ENCODE data around the gene AHCYL1.

Gene AHCYL1

GRCh38 chr1:109954041-109954512 lies 30.5 kb upstream of the AHCYL1 start:
- Histone ChIP-seq H3K4me3 (ENCODE audit: low read depth, low read length) (no peak overlapping the region), H3K27ac (no peak overlapping the region), H3K27me3 (replicated peaks) (no peaks in the 10 kb centered on the region), H3K36me3 (replicated peaks) (no peaks in the 10 kb centered on the region)
- TF ChIP-seq CTCF (IDR thresholded peaks at IDR 0.05; ENCODE audit: low read depth, low read length, missing control alignments) = no peak
- in situ Hi-C loops (cut with HindIII; ENCODE audit: low pct_ligation_motif_present, low sequenced_read_pairs) = no loop called here
- DNase-seq = no peak

GRCh38 chr1:109959632-109959973 lies 25.0 kb upstream of the AHCYL1 start:
- H3K36me3 ChIP-seq (replicated peaks) = no peaks in the 10 kb centered on the region
- DNase-seq = no peak
- in situ Hi-C loops (cut with HindIII; ENCODE audit: low pct_ligation_motif_present, low sequenced_read_pairs) = no loop called here
- H3K27ac ChIP-seq = peak overlapping the region; percentile 46
- H3K27me3 ChIP-seq (replicated peaks) = no peaks in the 10 kb centered on the region
- H3K4me3 ChIP-seq (ENCODE audit: low read depth, low read length) = no peak overlapping the region
- no peak for TF ChIP-seq CTCF (IDR thresholded peaks at IDR 0.05; ENCODE audit: low read depth, low read length, missing control alignments)

- Histone ChIP-seq H3K27ac (peak overlapping the region; percentile 46), H3K36me3 (replicated peaks) (no peaks in the 10 kb centered on the region), H3K4me3 (ENCODE audit: low read depth, low read length) (no peak overlapping the region), H3K27me3 (replicated peaks) (no peaks in the 10 kb centered on the region)
- DNase-seq = peak; percentile 71
- TF ChIP-seq CTCF (IDR thresholded peaks at IDR 0.05; ENCODE audit: low read depth, low read length, missing control alignments) = peak; percentile 44
- in situ Hi-C loops (cut with HindIII; ENCODE audit: low pct_ligation_motif_present, low sequenced_read_pairs) = no loop called here
These were observed 24.4 kb upstream of the AHCYL1 start for GRCh38 chr1:109959974-109960744.

GRCh38 chr1:109960745-109961094 lies 23.8 kb upstream of the AHCYL1 start:
- H3K27ac ChIP-seq = no peak overlapping the region
- H3K27me3 ChIP-seq (replicated peaks) = no peaks in the 10 kb centered on the region
- no peaks in the 10 kb centered on the region for H3K36me3 ChIP-seq (replicated peaks)
- TF ChIP-seq CTCF (IDR thresholded peaks at IDR 0.05; ENCODE audit: low read depth, low read length, missing control alignments) = no peak
- in situ Hi-C loops (cut with HindIII; ENCODE audit: low pct_ligation_motif_present, low sequenced_read_pairs) = no loop called here
- DNase-seq = no peak
- H3K4me3 ChIP-seq (ENCODE audit: low read depth, low read length) = no peak overlapping the region

- no peaks in the 10 kb centered on the region for H3K27me3 ChIP-seq (replicated peaks)
- no peaks in the 10 kb centered on the region for H3K36me3 ChIP-seq (replicated peaks)
- H3K4me3 ChIP-seq (ENCODE audit: low read depth, low read length) = no peak overlapping the region
- DNase-seq = no peak
- no peak for TF ChIP-seq CTCF (IDR thresholded peaks at IDR 0.05; ENCODE audit: low read depth, low read length, missing control alignments)
- in situ Hi-C loops (cut with HindIII; ENCODE audit: low pct_ligation_motif_present, low sequenced_read_pairs) = no loop called here
- H3K27ac ChIP-seq = no peak overlapping the region
These were observed 20.7 kb upstream of the AHCYL1 start for GRCh38 chr1:109963864-109964263.

All from brain microvascular endothelial cell (primary cell).